Skin of body (tissue), 2 donors: ENCODE measurements around the gene NOS2. TPM values are rescaled to one million over a fixed set of nuclear protein-coding genes. Genes with fewer than 3 reads are reported as not detected.

ENCODE experiments used
- DNase-seq: peaks from one replicate; lab custom pipeline; 2025; lab: John Stamatoyannopoulos, UW
- total RNA-seq: library from RNA; depleted of rRNA; stranded (reverse); fragments of >200 nt; gene quantifications from one replicate; pipeline ENCODE4 v1.2.3, GENCODE V29; 2014

The NOS2 gene
- total RNA-seq, 1 donor from 2014 or later: 0.89 TPM

GRCh38 chr17:27819145-27819544, 18.8 kb upstream of the NOS2 start:
- no peak for DNase-seq

- DNase-seq: peak; percentile 64
Measured at GRCh38 chr17:27818401-27819105, 18.2 kb upstream of the NOS2 start.

- DNase-seq: no peak
Measured at GRCh38 chr17:27817731-27818130, 17.4 kb upstream of the NOS2 start.

- DNase-seq: no peak
Measured at GRCh38 chr17:27816946-27817345, 16.6 kb upstream of the NOS2 start.

GRCh38 chr17:27811961-27812360, 11.6 kb upstream of the NOS2 start:
- no peak for DNase-seq

GRCh38 chr17:27810902-27811557, 10.7 kb upstream of the NOS2 start:
- DNase-seq: no peak

- no peak for DNase-seq
Measured at GRCh38 chr17:27810211-27810901, 10.0 kb upstream of the NOS2 start.

GRCh38 chr17:27809555-27809954, 9.2 kb upstream of the NOS2 start:
- no peak for DNase-seq

- DNase-seq: no peak
Measured at GRCh38 chr17:27808628-27809027, 8.3 kb upstream of the NOS2 start.

- no peak for DNase-seq
Measured at GRCh38 chr17:27807567-27808470, 7.5 kb upstream of the NOS2 start.

- DNase-seq: peak; percentile 72
Measured at GRCh38 chr17:27805520-27806146, 5.3 kb upstream of the NOS2 start.

- no peak for DNase-seq
Measured at GRCh38 chr17:27804113-27804512, 3.8 kb upstream of the NOS2 start.

GRCh38 chr17:27802962-27803680, 2.8 kb upstream of the NOS2 start:
- DNase-seq: no peak

- no peak for DNase-seq
Measured at GRCh38 chr17:27802033-27802432, 1.7 kb upstream of the NOS2 start.

- no peak for DNase-seq
Measured at GRCh38 chr17:27798376-27798775, 2.0 kb downstream of the NOS2 start.

GRCh38 chr17:27797390-27798091, 2.8 kb downstream of the NOS2 start:
- DNase-seq: no peak

GRCh38 chr17:27793906-27794569, 6.3 kb downstream of the NOS2 start:
- no peak for DNase-seq

- no peak for DNase-seq
Measured at GRCh38 chr17:27793168-27793905, 7.0 kb downstream of the NOS2 start.
